Subcutaneous adipose tissue (tissue), 4 donors: ENCODE measurements around the gene C8G. TPM values are rescaled to one million over a fixed set of nuclear protein-coding genes. Genes with fewer than 3 reads are reported as not detected.

Experiments used
- total RNA-seq, 4 donors: library from RNA; depleted of rRNA; stranded (reverse); fragments of >200 nt; gene quantifications; one replicate each; pipeline ENCODE4 v1.1.0, GENCODE V29; 2016
- TF ChIP-seq, protein P1 (sequence below): fragments of 450-650 bp; IDR thresholded peaks from one replicate; pipeline ENCODE4 v1.5.1; 2016; ENCODE audit warnings: low read depth, mild to moderate bottlenecking, control low read depth, antibody characterized with exemption, moderate library complexity

C8G gene
- total RNA-seq, 4 donors from 2014 or later = 2.6 TPM; not detected in 3

- TF ChIP-seq, protein P1, sequence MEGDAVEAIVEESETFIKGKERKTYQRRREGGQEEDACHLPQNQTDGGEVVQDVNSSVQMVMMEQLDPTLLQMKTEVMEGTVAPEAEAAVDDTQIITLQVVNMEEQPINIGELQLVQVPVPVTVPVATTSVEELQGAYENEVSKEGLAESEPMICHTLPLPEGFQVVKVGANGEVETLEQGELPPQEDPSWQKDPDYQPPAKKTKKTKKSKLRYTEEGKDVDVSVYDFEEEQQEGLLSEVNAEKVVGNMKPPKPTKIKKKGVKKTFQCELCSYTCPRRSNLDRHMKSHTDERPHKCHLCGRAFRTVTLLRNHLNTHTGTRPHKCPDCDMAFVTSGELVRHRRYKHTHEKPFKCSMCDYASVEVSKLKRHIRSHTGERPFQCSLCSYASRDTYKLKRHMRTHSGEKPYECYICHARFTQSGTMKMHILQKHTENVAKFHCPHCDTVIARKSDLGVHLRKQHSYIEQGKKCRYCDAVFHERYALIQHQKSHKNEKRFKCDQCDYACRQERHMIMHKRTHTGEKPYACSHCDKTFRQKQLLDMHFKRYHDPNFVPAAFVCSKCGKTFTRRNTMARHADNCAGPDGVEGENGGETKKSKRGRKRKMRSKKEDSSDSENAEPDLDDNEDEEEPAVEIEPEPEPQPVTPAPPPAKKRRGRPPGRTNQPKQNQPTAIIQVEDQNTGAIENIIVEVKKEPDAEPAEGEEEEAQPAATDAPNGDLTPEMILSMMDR = no peak
These were observed 42.7 kb upstream of the C8G start for GRCh38 chr9:136902259-136902821.

GRCh38 chr9:136903041-136903554 is 41.9 kb upstream of the C8G start:
- TF ChIP-seq, protein P1 = no peak

GRCh38 chr9:136906266-136906665 is 38.8 kb upstream of the C8G start:
- TF ChIP-seq, protein P1 = no peak

GRCh38 chr9:136907011-136907914 is 37.8 kb upstream of the C8G start:
- TF ChIP-seq, protein P1 = no peak

DNA sequence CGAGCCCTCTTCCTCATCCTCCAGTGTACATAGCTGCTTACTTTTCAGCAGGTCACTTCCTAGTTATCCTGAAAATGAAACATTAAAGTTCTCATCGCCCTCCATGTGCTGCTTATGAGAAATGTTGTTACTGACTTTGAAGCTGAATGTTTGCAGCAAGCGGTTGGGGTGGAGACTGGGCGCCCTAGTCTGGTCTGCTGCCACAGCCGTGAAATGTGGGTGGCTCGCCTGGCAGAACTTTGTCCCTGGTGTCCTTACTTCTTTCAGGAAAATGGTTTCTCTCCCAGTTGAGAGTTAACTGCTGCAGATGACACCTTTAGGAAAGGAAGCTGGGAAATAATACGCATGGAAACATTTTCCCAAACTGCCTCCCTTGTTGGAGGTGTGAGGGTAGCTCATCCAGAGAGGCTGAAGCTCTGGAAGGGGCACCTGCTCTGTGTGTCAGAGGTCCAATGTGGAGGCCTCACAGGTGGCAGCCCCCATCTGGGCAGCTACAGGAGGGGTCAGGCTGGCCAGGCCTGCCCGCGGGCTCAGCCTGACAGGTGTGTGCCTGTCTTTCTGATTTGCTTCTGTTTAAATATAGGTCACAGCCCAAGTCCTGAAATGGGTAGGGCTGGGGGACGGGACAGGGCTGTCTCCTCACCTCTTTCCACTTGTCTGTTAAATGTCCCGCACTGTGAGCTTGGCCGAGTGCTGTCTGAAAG is 34.7 kb upstream of the C8G start:
- TF ChIP-seq, protein P1 = no peak

DNA sequence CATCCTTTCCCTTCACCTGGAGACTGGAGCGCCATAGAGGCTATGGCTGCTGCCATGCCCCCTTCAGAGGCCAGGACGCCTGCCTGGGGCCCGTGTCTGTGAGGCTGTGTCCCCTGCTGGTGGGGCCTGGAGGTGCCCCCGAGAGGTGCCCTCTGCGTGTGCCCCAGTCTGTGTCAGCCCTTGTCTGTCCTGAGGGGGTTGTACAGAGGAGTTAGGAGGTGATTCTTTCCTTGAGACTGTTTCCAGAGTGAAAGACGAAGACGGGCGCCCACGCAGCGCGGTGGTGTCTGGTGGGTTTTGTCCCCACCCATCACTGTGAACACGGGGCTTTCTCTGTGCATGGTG is 34.2 kb upstream of the C8G start:
- TF ChIP-seq, protein P1 = no peak
